Tibial artery (tissue), 4 donors: ENCODE results near the gene TTC16.

Experiments used
- DNase-seq, 2 donors: peaks; one replicate each; pipeline ENCODE4 v3.0.0-alpha.2; 2019
- H3K27ac ChIP-seq, 2 donors: fragments of 200-600 bp; sonication (generic) in 1 of 2; 1 replicate in 1 of 2; 2 replicates in 1 of 2; pipeline ENCODE4 v1.5.1; 2018 to 2019; ENCODE audit warnings: mild to moderate bottlenecking in 1 of 2
- H3K27me3 ChIP-seq, 2 donors: fragments of 200-600 bp; sonication (generic) in 1 of 2; one replicate each; pipeline versions ENCODE4 v1.5.1 to v1.6.0; 2016 to 2019
- H3K36me3 ChIP-seq, 3 donors: fragments of 200-600 bp; sonication (generic) in 2 of 3; one replicate each; pipeline ENCODE4 v1.5.1; 2016 to 2019; ENCODE audit warnings: mild to moderate bottlenecking in 2 of 3
- H3K4me1 ChIP-seq, 4 donors: fragments of 200-600 bp; sonication (generic) in 2 of 4; 1 replicate in 3 of 4; 2 replicates in 1 of 4; pipeline ENCODE4 v1.5.1; 2016 to 2019
- H3K4me3 ChIP-seq, 2 donors: fragments of 200-600 bp; sonication (generic) in 1 of 2; 1 replicate in 1 of 2; 2 replicates in 1 of 2; pipeline ENCODE4 v1.5.1; 2018 to 2019; ENCODE audit warnings: mild to moderate bottlenecking in 2 of 2
- H3K9me3 ChIP-seq, 3 donors: fragments of 200-600 bp; sonication (generic) in 1 of 3; one replicate each; pipeline ENCODE4 v1.5.1; 2016 to 2019
- CTCF ChIP-seq, 2 experiments: fragments of 200-600 bp in 1 of 2; fragments of 450-650 bp in 1 of 2; IDR thresholded peaks; one replicate each; pipeline ENCODE4 v1.5.1; 2017 to 2019; ENCODE audit warnings: antibody characterized with exemption in 2 of 2, mild to moderate bottlenecking in 1 of 2, moderate library complexity in 1 of 2
- intact Hi-C: fragments of 100-400 bp; cut with DNase I; formaldehyde crosslinking; loops from one replicate; pipeline ENCODE4 v1.15.0; 2023; ENCODE audit warnings: low total_unique reads

Gene TTC16

GRCh38 chr9:127758843-127759242 lies 43.0 kb downstream of the TTC16 start:
- H3K4me3 ChIP-seq: no peak overlapping the region
- H3K27me3 ChIP-seq: peaks cover 0 to 49% of the 10 kb centered on the region in 2 donors
- H3K36me3 ChIP-seq: no peaks in the 10 kb centered on the region
- H3K27ac ChIP-seq: no peak overlapping the region
- TF ChIP-seq CTCF (IDR thresholded peaks at IDR 0.05): no peak
- H3K9me3 ChIP-seq: no peaks in the 10 kb centered on the region
- H3K4me1 ChIP-seq: peaks cover 0 to 15% (median 9%) of the 10 kb centered on the region in 4 donors
- intact Hi-C loops: no loop called here
- DNase-seq: no peak

GRCh38 chr9:127761061-127761460 lies 45.2 kb downstream of the TTC16 start:
- Histone ChIP-seq H3K27ac (no peak overlapping the region), H3K4me3 (no peak overlapping the region), H3K27me3 (peaks cover 0 to 49% of the 10 kb centered on the region in 2 donors), H3K4me1 (no peaks in the 10 kb centered on the region), H3K9me3 (no peaks in the 10 kb centered on the region), H3K36me3 (no peaks in the 10 kb centered on the region)
- intact Hi-C loops: no loop called here
- DNase-seq: no peak
- no peak for TF ChIP-seq CTCF (IDR thresholded peaks at IDR 0.05)

GRCh38 chr9:127761491-127761956 lies 45.6 kb downstream of the TTC16 start:
- intact Hi-C loops: no loop called here
- H3K4me3 ChIP-seq: no peak overlapping the region
- H3K27me3 ChIP-seq: peaks cover 0 to 50% of the 10 kb centered on the region in 2 donors
- H3K36me3 ChIP-seq: no peaks in the 10 kb centered on the region
- no peak for DNase-seq
- no peaks in the 10 kb centered on the region for H3K9me3 ChIP-seq
- TF ChIP-seq CTCF (IDR thresholded peaks at IDR 0.05): no peak
- no peak overlapping the region for H3K27ac ChIP-seq
- no peaks in the 10 kb centered on the region for H3K4me1 ChIP-seq

GRCh38 chr9:127762111-127762676 lies 46.3 kb downstream of the TTC16 start:
- Histone ChIP-seq H3K9me3 (no peaks in the 10 kb centered on the region), H3K27me3 (peaks cover 0 to 50% of the 10 kb centered on the region in 2 donors), H3K4me3 (no peak overlapping the region), H3K27ac (no peak overlapping the region), H3K36me3 (no peaks in the 10 kb centered on the region), H3K4me1 (no peaks in the 10 kb centered on the region)
- DNase-seq: peak in 1 of 2 donors; percentile 69
- no peak for TF ChIP-seq CTCF (IDR thresholded peaks at IDR 0.05)
- intact Hi-C loops: no loop called here

GRCh38 chr9:127763918-127764384 lies 48.1 kb downstream of the TTC16 start:
- Histone ChIP-seq H3K4me3 (no peak overlapping the region), H3K27ac (no peak overlapping the region), H3K36me3 (no peaks in the 10 kb centered on the region), H3K4me1 (peaks cover 0 to 4% (median 0%) of the 10 kb centered on the region in 4 donors), H3K9me3 (no peaks in the 10 kb centered on the region), H3K27me3 (peaks cover 0 to 50% of the 10 kb centered on the region in 2 donors)
- intact Hi-C loops: no loop called here
- no peak for DNase-seq
- TF ChIP-seq CTCF (IDR thresholded peaks at IDR 0.05): peak in 1 of 2 experiments; percentile 21
